ENCODE measurements around the gene DLGAP1.

- TF ChIP-seq CTCF (IDR thresholded peaks at IDR 0.05 in 4 of 5, conservative IDR thresholded peaks at IDR 0.05 in 1 of 5) (no peak), POLR2A (IDR thresholded peaks at IDR 0.05) (no peak)
Measured at GRCh38 chr18:3796434-3796833, 658.7 kb downstream of the DLGAP1 start.
